OCI-LY1 (cell line): ENCODE measurements around the gene PIK3C2G.

Source experiments
- H2AFZ ChIP-seq: fragments of 200-600 bp; sonication (generic), shearing (Covaris generic); 2 replicates; pipeline ENCODE4 v1.6.0; 2014; ENCODE audit warnings: antibody characterized with exemption, mild to moderate bottlenecking, low read length
- H3F3A ChIP-seq: fragments of 200-600 bp; sonication (generic), shearing (Covaris generic); 2 replicates; pipeline ENCODE4 v1.6.0; 2014; ENCODE audit warnings: mild to moderate bottlenecking, antibody characterized with exemption, low read length, moderate library complexity; ENCODE audit not compliant: insufficient read depth
- H3K27ac ChIP-seq: fragments of 200-600 bp; sonication (generic); 2 replicates; pipeline ENCODE4 v1.5.1; 2014; ENCODE audit warnings: low read length, mixed run types, mild to moderate bottlenecking, low read depth; ENCODE audit not compliant: poor library complexity, severe bottlenecking
- H3K27me3 ChIP-seq: fragments of 200-600 bp; sonication (generic); 2 replicates; pipeline ENCODE4 v1.6.0; 2014; ENCODE audit warnings: antibody characterized with exemption, mild to moderate bottlenecking, low read length, moderate library complexity; ENCODE audit not compliant: insufficient read depth
- H3K36me3 ChIP-seq: fragments of 200-600 bp; sonication (generic); 2 replicates; pipeline ENCODE4 v1.6.1; 2014; ENCODE audit warnings: mild to moderate bottlenecking, antibody characterized with exemption, low read length, moderate library complexity, mixed read lengths; ENCODE audit not compliant: insufficient read depth
- H3K4me1 ChIP-seq: fragments of 200-600 bp; sonication (generic); 2 replicates; pipeline ENCODE4 v1.5.1; 2014; ENCODE audit warnings: mild to moderate bottlenecking, low read length, moderate library complexity; ENCODE audit not compliant: insufficient read depth, severe bottlenecking
- H3K4me2 ChIP-seq: fragments of 200-600 bp; sonication (generic), shearing (Covaris generic); 2 replicates; pipeline ENCODE4 v1.6.1; 2014; ENCODE audit warnings: low read length
- H3K4me3 ChIP-seq: fragments of 200-600 bp; sonication (generic); 2 replicates; pipeline ENCODE4 v1.5.1; 2014; ENCODE audit warnings: low read length, low read depth, mild to moderate bottlenecking, mixed read lengths; ENCODE audit not compliant: poor library complexity, severe bottlenecking
- H3K79me2 ChIP-seq: fragments of 200-600 bp; shearing (Covaris generic); 2 replicates; pipeline ENCODE4 v1.6.1; 2016; ENCODE audit warnings: mixed run types, low read length, mixed read lengths; ENCODE audit not compliant: insufficient read depth
- H3K9ac ChIP-seq: fragments of 200-600 bp; sonication (generic), shearing (Covaris generic); 2 replicates; pipeline ENCODE4 v1.6.1; 2014; ENCODE audit warnings: mild to moderate bottlenecking, low read length, mixed read lengths
- H3K9me2 ChIP-seq: fragments of 200-600 bp; sonication (generic), shearing (Covaris generic); 2 replicates; pipeline ENCODE4 v1.6.1; 2014; ENCODE audit warnings: low read depth, mild to moderate bottlenecking, low read length, mixed read lengths
- H3K9me3 ChIP-seq: fragments of 200-600 bp; shearing (Covaris generic); 2 replicates; pipeline ENCODE4 v1.6.1; 2014; ENCODE audit warnings: low read length, mixed read lengths
- H4K20me1 ChIP-seq: fragments of 200-600 bp; sonication (generic), shearing (Covaris generic); 2 replicates; pipeline ENCODE4 v1.6.0; 2016; ENCODE audit warnings: mild to moderate bottlenecking, low read length; ENCODE audit not compliant: insufficient read depth
- CTCF ChIP-seq: fragments of 200-600 bp; sonication (generic), shearing (Covaris generic); IDR thresholded peaks from 2 replicates; pipeline ENCODE4 v1.5.1; 2017; ENCODE audit warnings: mild to moderate bottlenecking, antibody characterized with exemption, low read length, moderate library complexity, mixed read lengths
- EZH2 ChIP-seq: fragments of 200-600 bp; sonication (generic), shearing (Covaris generic); IDR thresholded peaks from 2 replicates; pipeline ENCODE4 v1.8.0; 2017; ENCODE audit warnings: borderline replicate concordance, mixed run types, mild to moderate bottlenecking, antibody characterized with exemption, low read length, moderate library complexity, mixed read lengths

PIK3C2G gene

GRCh38 chr12:18368594-18368993, 107.3 kb downstream of the PIK3C2G start:
- Histone ChIP-seq H4K20me1 (no peaks in the 10 kb centered on the region), H3K9me3 (no peaks in the 10 kb centered on the region), H3K9me2 (no peaks in the 10 kb centered on the region), H3K4me3 (no peak overlapping the region), H3K4me1 (no peaks in the 10 kb centered on the region), H3K36me3 (no peaks in the 10 kb centered on the region), H3K27ac (no peak overlapping the region), H3F3A (no peaks in the 10 kb centered on the region), H3K4me2 (no peak overlapping the region), H3K27me3 (no peaks in the 10 kb centered on the region), H2AFZ (no peak overlapping the region), H3K79me2 (no peaks in the 10 kb centered on the region), H3K9ac (no peak overlapping the region)
- TF ChIP-seq EZH2 (no peak), CTCF (no peak)

- Histone ChIP-seq H4K20me1 (no peaks in the 10 kb centered on the region), H3K79me2 (no peaks in the 10 kb centered on the region), H3K27ac (no peak overlapping the region), H3K36me3 (no peaks in the 10 kb centered on the region), H3F3A (no peaks in the 10 kb centered on the region), H3K27me3 (no peaks in the 10 kb centered on the region), H3K4me2 (no peak overlapping the region), H3K4me3 (no peak overlapping the region), H3K9me2 (no peaks in the 10 kb centered on the region), H3K9ac (no peak overlapping the region), H3K9me3 (no peaks in the 10 kb centered on the region), H3K4me1 (no peaks in the 10 kb centered on the region), H2AFZ (no peak overlapping the region)
- no peak for TF ChIP-seq CTCF
- no peak for TF ChIP-seq EZH2
Measured at GRCh38 chr12:18373181-18373580, 111.9 kb downstream of the PIK3C2G start.

GRCh38 chr12:18375131-18375530, 113.8 kb downstream of the PIK3C2G start:
- H3K79me2 ChIP-seq: no peaks in the 10 kb centered on the region
- H3K27ac ChIP-seq: no peak overlapping the region
- H3F3A ChIP-seq: no peaks in the 10 kb centered on the region
- no peaks in the 10 kb centered on the region for H3K9me3 ChIP-seq
- H3K27me3 ChIP-seq: no peaks in the 10 kb centered on the region
- H3K36me3 ChIP-seq: no peaks in the 10 kb centered on the region
- no peak overlapping the region for H3K9ac ChIP-seq
- H3K9me2 ChIP-seq: no peaks in the 10 kb centered on the region
- no peak overlapping the region for H2AFZ ChIP-seq
- H3K4me1 ChIP-seq: no peaks in the 10 kb centered on the region
- no peak overlapping the region for H3K4me3 ChIP-seq
- H3K4me2 ChIP-seq: no peak overlapping the region
- H4K20me1 ChIP-seq: no peaks in the 10 kb centered on the region
- no peak for TF ChIP-seq EZH2
- TF ChIP-seq CTCF: no peak
